Brain microvascular endothelial cell (primary cell): ENCODE data around the gene EXOC2.
A peak's percentile ranks its signal among the peaks of the same experiment; 100 is the strongest.

Experiments used
- DNase-seq: peaks from one replicate; pipeline ENCODE4 v3.0.0-alpha.2; 2020
- H3K27ac ChIP-seq: fragments of 250-450 bp; sonication (Bioruptor Pico); 2 replicates; pipeline ENCODE4 v1.5.1; 2020; ENCODE audit warnings: mild to moderate bottlenecking, moderate library complexity
- H3K27me3 ChIP-seq: fragments of 250-450 bp; sonication (Bioruptor Pico); replicated peaks from 2 replicates; pipeline ENCODE4 v1.5.1; 2020; ENCODE audit warnings: mild to moderate bottlenecking
- H3K36me3 ChIP-seq: fragments of 250-450 bp; sonication (Bioruptor Pico); replicated peaks from 2 replicates; pipeline ENCODE4 v1.5.1; 2020; ENCODE audit warnings: mild to moderate bottlenecking
- H3K4me3 ChIP-seq: 2 replicates; pipeline ENCODE4 v1.5.1; 2011; ENCODE audit warnings: low read depth, mild to moderate bottlenecking, control low read depth, low read length, moderate library complexity
- in situ Hi-C: cut with HindIII; loops from 2 replicates; pipeline ENCODE4 v1.10.0; 2017; ENCODE audit warnings: low sequenced_read_pairs, low pct_ligation_motif_present
- TF ChIP-seq, protein P1 (sequence below): IDR thresholded peaks from 2 replicates; pipeline ENCODE4 v1.5.1; 2011; ENCODE audit warnings: low read depth, mild to moderate bottlenecking, moderate library complexity, low read length, control low read depth, inconsistent platforms; ENCODE audit errors: missing control alignments

EXOC2 gene

DNA sequence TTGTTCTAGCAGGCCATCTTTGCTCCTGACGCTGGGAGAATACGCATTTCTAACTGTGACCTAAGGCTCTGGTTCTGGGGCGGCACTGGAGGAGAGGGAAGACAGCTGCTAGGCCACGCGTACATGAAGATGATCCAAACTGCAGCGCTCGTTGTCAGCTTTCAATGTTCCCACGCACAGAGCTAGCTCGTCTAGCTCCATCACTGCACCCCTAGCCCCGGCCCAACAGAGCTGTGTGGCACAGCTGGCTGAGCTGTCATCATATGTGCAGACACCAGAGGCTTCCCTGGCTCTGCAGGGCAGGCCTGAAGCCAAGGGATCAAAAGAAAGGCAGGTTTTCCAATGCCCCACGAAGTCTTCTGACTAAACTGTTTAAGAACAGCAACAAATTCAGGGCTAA is 176.7 kb downstream of the EXOC2 start:
- Histone ChIP-seq H3K36me3 (peaks cover 2% of the 10 kb centered on the region), H3K27me3 (no peaks in the 10 kb centered on the region), H3K4me3 (no peak overlapping the region), H3K27ac (no peak overlapping the region)
- TF ChIP-seq, protein P1, sequence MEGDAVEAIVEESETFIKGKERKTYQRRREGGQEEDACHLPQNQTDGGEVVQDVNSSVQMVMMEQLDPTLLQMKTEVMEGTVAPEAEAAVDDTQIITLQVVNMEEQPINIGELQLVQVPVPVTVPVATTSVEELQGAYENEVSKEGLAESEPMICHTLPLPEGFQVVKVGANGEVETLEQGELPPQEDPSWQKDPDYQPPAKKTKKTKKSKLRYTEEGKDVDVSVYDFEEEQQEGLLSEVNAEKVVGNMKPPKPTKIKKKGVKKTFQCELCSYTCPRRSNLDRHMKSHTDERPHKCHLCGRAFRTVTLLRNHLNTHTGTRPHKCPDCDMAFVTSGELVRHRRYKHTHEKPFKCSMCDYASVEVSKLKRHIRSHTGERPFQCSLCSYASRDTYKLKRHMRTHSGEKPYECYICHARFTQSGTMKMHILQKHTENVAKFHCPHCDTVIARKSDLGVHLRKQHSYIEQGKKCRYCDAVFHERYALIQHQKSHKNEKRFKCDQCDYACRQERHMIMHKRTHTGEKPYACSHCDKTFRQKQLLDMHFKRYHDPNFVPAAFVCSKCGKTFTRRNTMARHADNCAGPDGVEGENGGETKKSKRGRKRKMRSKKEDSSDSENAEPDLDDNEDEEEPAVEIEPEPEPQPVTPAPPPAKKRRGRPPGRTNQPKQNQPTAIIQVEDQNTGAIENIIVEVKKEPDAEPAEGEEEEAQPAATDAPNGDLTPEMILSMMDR: no peak
- in situ Hi-C loops: no loop called here
- DNase-seq: no peak

DNA sequence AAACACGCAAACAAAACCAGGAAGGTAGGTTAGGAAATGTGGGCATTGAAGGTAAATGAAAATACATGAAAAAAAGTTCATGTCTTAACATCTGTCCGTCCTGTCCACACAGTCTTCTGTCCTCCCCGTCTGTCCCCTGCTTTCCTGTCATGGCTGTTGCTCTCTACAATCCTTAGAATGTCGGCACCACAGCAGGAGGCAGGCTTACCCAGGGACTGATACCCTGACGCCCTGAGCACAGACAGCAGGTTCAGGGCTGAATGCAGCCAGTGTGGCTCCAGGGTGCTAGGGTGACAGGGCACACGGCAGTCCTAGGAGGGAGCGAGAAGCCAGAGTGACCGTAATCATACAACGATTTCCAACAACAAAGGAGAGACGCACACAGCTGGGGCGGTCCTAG is 177.7 kb downstream of the EXOC2 start:
- Histone ChIP-seq H3K27ac (no peak overlapping the region), H3K27me3 (no peaks in the 10 kb centered on the region), H3K36me3 (peaks cover 2% of the 10 kb centered on the region), H3K4me3 (no peak overlapping the region)
- TF ChIP-seq, protein P1: no peak
- DNase-seq: no peak
- in situ Hi-C loops: no loop called here

DNA sequence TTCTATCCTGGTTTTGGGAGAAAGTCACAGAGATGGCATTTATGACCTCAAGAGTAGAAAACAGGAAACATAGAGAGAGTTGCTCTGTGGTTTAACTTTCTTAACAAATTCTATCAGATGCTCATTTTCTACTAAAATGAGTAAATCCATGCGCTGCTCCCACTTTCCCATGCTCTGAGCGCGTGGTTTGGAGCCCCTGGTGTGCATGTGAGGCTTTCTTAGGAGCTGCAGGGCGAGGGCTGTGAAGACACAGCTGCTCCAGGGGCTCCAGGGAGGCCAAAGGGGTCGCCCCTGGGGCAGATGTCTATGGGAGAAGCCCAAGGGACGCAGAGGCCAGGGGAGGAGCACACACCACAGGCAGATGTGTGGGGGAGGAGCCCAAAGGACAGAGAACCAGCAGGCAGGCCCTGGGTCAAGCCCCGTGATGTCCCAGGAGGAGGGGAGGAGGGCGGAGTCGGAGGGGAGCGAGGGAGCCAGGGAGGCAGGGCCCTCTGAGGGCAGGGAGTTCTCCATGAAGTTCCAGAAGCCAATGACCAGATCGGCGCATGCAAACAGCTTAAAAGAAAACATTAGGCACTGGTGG is 178.5 kb downstream of the EXOC2 start:
- TF ChIP-seq, protein P1: no peak
- H3K27me3 ChIP-seq: no peaks in the 10 kb centered on the region
- no peak overlapping the region for H3K4me3 ChIP-seq
- in situ Hi-C loops: no loop called here
- DNase-seq: no peak
- H3K36me3 ChIP-seq: peaks cover 2% of the 10 kb centered on the region
- H3K27ac ChIP-seq: no peak overlapping the region

DNA sequence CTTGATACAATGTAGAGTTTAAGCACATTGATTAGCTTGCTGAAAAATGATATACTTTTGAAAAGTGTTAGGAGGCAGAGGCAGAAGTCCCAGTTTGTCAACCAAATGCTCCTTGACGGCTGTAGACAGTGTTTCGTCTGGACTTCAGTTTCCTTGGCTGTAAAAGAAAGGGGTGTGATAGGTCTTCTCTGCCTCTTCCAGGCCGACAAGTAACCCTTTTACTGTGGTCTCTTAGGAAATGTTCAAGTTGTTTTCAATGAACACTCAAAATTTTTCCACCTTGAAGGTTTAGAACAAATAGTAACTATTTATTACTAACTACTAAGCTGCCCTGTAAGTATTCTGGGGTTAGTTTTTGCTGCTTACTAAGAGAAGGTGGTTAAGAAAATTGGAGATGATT is 179.0 kb downstream of the EXOC2 start:
- in situ Hi-C loops: no loop called here
- Histone ChIP-seq H3K36me3 (peaks cover 2% of the 10 kb centered on the region), H3K27ac (no peak overlapping the region), H3K4me3 (no peak overlapping the region), H3K27me3 (no peaks in the 10 kb centered on the region)
- TF ChIP-seq, protein P1: no peak
- no peak for DNase-seq

DNA sequence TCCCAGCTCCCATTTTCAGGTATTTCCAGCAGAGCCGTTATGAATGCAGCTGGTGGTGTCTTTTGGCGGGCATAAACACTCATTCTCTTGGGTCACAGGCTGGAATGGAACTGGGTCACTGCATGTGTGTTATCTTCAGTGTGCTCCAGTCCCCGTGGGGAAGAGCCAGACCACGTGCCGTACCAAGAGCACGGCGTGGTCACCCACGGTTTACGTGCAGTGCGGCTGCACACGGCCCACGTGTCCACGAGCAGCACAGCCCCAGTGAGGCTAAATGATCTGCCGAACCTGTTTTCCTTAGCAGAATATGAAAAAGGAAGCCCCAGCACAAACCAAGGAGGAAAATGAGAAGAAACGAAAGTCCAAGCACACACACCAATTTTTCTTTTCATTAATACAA is 179.9 kb downstream of the EXOC2 start:
- DNase-seq: no peak
- no peak overlapping the region for H3K27ac ChIP-seq
- TF ChIP-seq, protein P1: no peak
- no peaks in the 10 kb centered on the region for H3K27me3 ChIP-seq
- no peak overlapping the region for H3K4me3 ChIP-seq
- in situ Hi-C loops: no loop called here
- peaks cover 4% of the 10 kb centered on the region for H3K36me3 ChIP-seq

DNA sequence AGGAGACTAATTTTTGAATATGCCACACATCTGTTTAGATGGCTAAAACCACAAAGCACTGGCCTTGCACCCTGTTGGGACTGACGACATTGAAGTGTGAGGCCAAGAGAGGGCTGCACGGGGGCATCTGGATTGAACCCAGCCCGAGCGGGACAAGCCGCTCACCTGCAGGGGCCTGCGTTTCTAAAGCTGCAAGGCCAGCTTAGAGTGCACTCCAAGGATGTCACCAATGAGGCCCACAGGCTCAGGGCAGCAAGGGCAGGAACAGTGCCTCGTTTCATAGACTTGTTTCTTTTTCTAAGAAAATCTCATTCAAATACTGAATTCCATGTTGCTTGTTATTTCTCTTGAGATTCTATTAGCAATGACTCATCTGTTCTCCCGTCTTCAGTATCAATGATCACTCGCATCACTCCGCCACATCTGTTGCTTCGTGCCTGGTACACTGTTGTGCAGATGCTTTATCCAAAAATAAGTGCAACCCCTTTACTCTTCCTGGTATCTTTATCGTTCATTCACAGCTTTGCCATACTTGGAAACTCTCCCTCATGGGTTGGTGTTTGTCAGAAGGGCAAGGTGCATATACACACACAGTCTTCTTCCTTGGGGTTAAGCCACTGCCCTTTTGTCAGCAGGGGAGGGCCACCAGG is 181.3 kb downstream of the EXOC2 start:
- peak; percentile 14 for DNase-seq
- in situ Hi-C loops: no loop called here

More for the DNA sequence above, 181.3 kb downstream of the EXOC2 start:
- Histone ChIP-seq H3K27me3 (no peaks in the 10 kb centered on the region), H3K4me3 (no peak overlapping the region), H3K27ac (no peak overlapping the region), H3K36me3 (peaks cover 4% of the 10 kb centered on the region)
- TF ChIP-seq, protein P1: no peak
